Keratinocyte (primary cell): ENCODE measurements around the gene CD2AP.

Experiments
- CTCF ChIP-seq, 3 experiments: IDR thresholded peaks in 1 of 3; conservative IDR thresholded peaks in 1 of 3; optimal IDR thresholded peaks in 1 of 3; 2 replicates in 2 of 3; 3 replicates in 1 of 3; pipeline versions ENCODE3 to v1.5.1; 2011; ENCODE audit warnings: low read length in 3 of 3, mild to moderate bottlenecking in 3 of 3, moderate library complexity in 2 of 3, control low read depth in 1 of 3, inconsistent platforms in 1 of 3; ENCODE audit not compliant: insufficient read depth in 2 of 3; ENCODE audit errors: extremely low read depth in 1 of 3
- EZH2 ChIP-seq: IDR thresholded peaks from one replicate; pipeline ENCODE4 v1.6.1; 2012; ENCODE audit warnings: inconsistent platforms, mild to moderate bottlenecking, low read length, moderate library complexity

DNA sequence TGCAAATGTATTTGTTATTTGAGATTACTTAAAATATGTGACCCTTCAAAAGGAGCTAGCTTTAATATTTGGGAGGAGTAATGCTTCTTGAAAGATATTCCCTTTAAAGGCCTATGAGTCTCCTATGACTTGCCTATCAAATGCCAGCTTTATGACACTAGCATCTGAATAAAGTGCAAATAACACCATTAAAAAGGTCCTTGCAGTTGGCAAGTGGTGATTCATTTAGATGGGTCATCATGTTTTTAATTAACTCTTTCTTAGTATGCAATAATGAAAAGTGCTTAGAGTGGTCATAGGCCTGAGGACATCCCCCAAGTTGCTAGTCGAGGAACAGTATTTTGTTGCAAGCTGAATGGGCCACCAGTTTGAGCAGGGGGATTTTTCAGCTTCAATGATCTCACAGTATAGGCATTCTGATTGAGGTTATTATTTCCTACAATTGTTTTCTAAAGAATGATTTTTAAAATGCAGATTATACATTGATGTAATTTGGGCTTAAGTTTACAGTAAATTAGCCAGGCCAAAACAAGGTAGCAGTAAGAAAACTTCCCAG lies 3.7 kb upstream of the CD2AP start:
- TF ChIP-seq CTCF (optimal IDR thresholded peaks at IDR 0.05 in 1 of 3, IDR thresholded peaks at IDR 0.05 in 1 of 3, conservative IDR thresholded peaks at IDR 0.05 in 1 of 3; ENCODE audit: extremely low read depth in 1 of 3, insufficient read depth in 2 of 3, low read length in 3 of 3) (no peak), EZH2 (no peak)
